Skeletal muscle tissue (tissue), 4 donors: ENCODE measurements around the gene GUCY1A2. TPM values are rescaled to one million over a fixed set of nuclear protein-coding genes. Genes with fewer than 3 reads are reported as not detected.

Experiments
- H3K27ac ChIP-seq: one replicate; pipeline ENCODE4 v1.7.0; 2013; ENCODE audit warnings: mild to moderate bottlenecking, low read depth, low read length, inconsistent platforms
- H3K27me3 ChIP-seq, 3 donors: one replicate each; pipeline ENCODE4 v1.7.0; 2013; ENCODE audit warnings: low read length in 3 of 3; ENCODE audit not compliant: control insufficient read depth in 3 of 3, insufficient read depth in 3 of 3
- H3K36me3 ChIP-seq, 3 donors: one replicate each; pipeline ENCODE4 v1.7.0; 2013; ENCODE audit warnings: low read length in 3 of 3; ENCODE audit not compliant: control insufficient read depth in 3 of 3, insufficient read depth in 3 of 3
- H3K4me1 ChIP-seq, 3 donors: one replicate each; pipeline ENCODE4 v1.7.0; 2013; ENCODE audit warnings: low read length in 3 of 3, mild to moderate bottlenecking in 3 of 3; ENCODE audit not compliant: control insufficient read depth in 3 of 3, insufficient read depth in 3 of 3
- H3K4me3 ChIP-seq, 3 donors: one replicate each; pipeline ENCODE4 v1.7.0; 2013; ENCODE audit warnings: low read length in 3 of 3
- H3K9ac ChIP-seq, 3 donors: one replicate each; pipeline ENCODE4 v1.7.0; 2013; ENCODE audit warnings: low read length in 3 of 3, mild to moderate bottlenecking in 3 of 3, moderate library complexity in 2 of 3, low read depth in 1 of 3
- H3K9me3 ChIP-seq, 3 donors: one replicate each; pipeline ENCODE4 v1.7.0; 2013; ENCODE audit warnings: low read length in 3 of 3; ENCODE audit not compliant: control insufficient read depth in 3 of 3
- total RNA-seq: library from RNA; depleted of rRNA; stranded (reverse); fragments of >200 nt; gene quantifications from one replicate; pipeline ENCODE4 v1.2.3, GENCODE V29; 2014
- donor health status: Osteomylitis.

The GUCY1A2 gene
- total RNA-seq, 1 donor from 2014 or later, result 15.7 TPM

DNA sequence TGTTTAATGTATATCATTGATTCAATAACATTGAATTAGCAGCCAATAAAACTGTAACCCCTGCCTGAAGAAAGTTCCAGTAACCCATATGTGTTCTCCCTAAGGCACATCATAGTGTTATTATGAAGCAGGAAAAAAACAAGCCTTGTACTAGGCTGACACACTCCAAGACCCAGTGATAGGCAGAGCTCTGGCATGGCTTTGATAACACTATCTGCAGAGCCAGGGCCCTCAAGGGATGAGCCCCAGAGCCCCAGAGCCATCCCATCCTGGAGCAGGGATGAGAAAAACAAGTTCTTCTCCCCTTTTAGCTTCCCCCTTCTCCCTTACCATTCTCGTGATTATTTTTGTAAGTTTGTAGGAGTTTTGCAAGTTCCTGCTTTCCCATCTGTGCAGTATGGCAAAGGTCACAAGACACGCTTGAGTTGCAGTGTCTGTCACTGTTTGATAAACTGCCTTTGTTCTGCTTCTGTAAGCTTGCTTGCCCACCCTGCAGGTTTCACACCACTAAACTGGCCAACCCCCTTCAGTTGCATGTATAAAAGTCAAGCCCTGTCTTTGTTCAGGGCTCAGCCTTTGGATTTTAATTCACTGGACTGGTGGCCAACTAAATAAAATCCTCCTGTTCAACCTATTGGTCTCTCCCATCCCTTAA lies 22.3 kb upstream of the GUCY1A2 start:
- no peak overlapping the region for H3K9ac ChIP-seq
- H3K27me3 ChIP-seq, result no peaks in the 10 kb centered on the region
- H3K36me3 ChIP-seq, result no peaks in the 10 kb centered on the region
- H3K27ac ChIP-seq, result no peak overlapping the region
- no peaks in the 10 kb centered on the region for H3K4me1 ChIP-seq
- no peak overlapping the region for H3K4me3 ChIP-seq
- H3K9me3 ChIP-seq, result no peaks in the 10 kb centered on the region

DNA sequence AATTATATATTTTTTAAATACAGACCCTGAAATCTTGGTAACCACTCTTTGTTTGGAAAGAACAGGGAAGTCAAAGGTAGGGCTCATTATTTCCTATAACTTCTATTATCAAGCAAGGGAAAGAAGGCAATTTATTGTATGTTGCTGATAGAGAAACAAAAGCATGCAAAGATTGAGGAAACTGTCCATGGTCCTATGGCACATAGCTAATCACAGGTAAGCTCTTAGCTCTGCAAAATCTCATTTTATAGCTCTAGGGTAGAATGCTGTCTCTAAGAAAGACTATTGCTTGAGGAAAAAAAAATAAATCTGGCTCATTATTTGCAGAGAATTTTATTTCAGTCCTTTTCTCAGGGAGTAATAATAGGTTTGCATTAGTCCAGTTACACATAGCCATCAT lies 7.4 kb upstream of the GUCY1A2 start:
- Histone ChIP-seq H3K27ac (no peak overlapping the region), H3K4me1 (no peaks in the 10 kb centered on the region), H3K9me3 (no peaks in the 10 kb centered on the region), H3K27me3 (peaks cover 0 to 3% (median 0%) of the 10 kb centered on the region in 3 donors), H3K4me3 (no peak overlapping the region), H3K36me3 (no peaks in the 10 kb centered on the region), H3K9ac (no peak overlapping the region)

DNA sequence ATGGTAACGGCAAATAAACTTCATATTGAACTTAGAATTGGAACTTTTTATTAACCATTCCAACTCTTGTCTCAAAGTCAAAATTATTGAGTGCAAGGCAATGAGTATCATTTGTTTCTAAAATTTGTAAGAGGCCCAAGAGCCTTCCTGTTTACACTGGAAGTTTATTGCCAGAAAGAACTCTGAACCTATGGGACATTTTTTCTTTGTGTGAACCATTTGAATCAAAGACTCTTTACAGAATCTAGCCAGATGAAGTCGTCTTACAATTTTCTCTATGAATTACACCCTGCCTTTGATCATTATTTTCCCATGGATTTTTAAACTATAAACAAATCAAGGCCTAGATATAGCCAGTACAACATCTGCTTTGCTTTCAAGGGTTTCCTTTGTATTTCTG lies 2.3 kb upstream of the GUCY1A2 start:
- Histone ChIP-seq H3K27ac (no peak overlapping the region), H3K9me3 (no peaks in the 10 kb centered on the region), H3K9ac (no peak overlapping the region), H3K36me3 (no peaks in the 10 kb centered on the region), H3K4me1 (peaks cover 3 to 10% (median 9%) of the 10 kb centered on the region in 3 donors), H3K4me3 (no peak overlapping the region), H3K27me3 (peaks cover 19 to 24% (median 22%) of the 10 kb centered on the region in 3 donors)

DNA sequence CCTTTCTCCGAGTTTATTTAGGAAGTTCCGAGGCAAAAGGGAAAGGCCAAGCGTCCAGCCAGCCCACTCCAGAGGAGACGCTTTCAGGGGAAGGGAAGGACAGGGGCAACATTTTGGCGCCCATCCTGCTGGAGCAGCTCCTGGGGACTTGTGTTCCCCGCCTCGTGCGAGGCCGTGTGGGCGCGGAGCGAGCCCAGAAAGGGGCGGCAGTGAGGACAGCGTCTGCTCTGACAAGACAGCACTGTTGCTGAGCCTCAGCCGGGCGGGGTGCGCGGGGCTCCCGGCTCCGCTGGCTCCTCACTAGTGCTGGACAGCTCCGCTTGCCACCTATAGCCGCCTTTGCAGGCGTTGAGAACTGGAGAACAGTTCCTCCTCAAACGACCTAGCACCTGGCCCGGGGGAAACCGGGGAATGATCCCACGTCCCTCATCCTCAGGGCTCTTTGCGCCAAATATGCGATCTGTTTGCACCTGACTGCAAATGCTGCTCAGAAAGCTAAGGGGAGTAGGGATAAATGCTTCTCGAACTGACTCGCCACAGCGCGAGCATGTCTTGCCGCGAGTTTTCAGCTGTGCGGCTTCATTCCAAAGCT lies 722 bp upstream of the GUCY1A2 start:
- peak overlapping the region; percentile 57 to 64 (median 58) for H3K4me3 ChIP-seq
- H3K4me1 ChIP-seq, result peaks cover 3 to 10% (median 9%) of the 10 kb centered on the region in 3 donors
- no peak overlapping the region for H3K9ac ChIP-seq
- no peaks in the 10 kb centered on the region for H3K9me3 ChIP-seq
- H3K36me3 ChIP-seq, result no peaks in the 10 kb centered on the region
- peaks cover 19 to 24% (median 22%) of the 10 kb centered on the region in 3 donors for H3K27me3 ChIP-seq
- H3K27ac ChIP-seq, result no peak overlapping the region

- H3K4me3 ChIP-seq, result peak overlapping the region; percentile 43 to 64 (median 61)
- H3K27me3 ChIP-seq, result peaks cover 17 to 24% (median 22%) of the 10 kb centered on the region in 3 donors
- H3K36me3 ChIP-seq, result no peaks in the 10 kb centered on the region
- no peak overlapping the region for H3K27ac ChIP-seq
- no peaks in the 10 kb centered on the region for H3K9me3 ChIP-seq
- H3K4me1 ChIP-seq, result peaks cover 3 to 10% (median 9%) of the 10 kb centered on the region in 3 donors
- H3K9ac ChIP-seq, result peak overlapping the region in 2 of 3 donors; percentile 27 to 45
Observed at GRCh38 chr11:107017433-107018218, 650 bp downstream of the GUCY1A2 start.

DNA sequence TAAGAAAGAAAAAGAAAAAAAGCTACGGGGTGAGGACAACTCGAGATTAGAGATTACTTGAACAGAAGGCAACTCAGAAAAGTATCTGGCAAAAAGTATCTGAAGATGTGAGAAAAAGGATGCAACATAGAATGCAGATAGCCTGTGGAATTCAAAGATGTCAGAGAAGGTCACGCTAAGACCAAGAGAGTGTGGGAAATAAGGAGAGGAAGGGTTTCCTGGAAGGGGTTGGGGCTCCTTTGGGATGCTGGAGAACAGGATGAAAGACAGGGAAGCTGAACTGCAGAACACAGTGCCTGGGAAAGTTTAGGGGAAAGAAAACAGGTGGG lies 1.2 kb downstream of the GUCY1A2 start:
- Histone ChIP-seq H3K9ac (peak overlapping the region in 1 of 3 donors; percentile 27), H3K27me3 (peaks cover 17 to 24% (median 22%) of the 10 kb centered on the region in 3 donors), H3K27ac (no peak overlapping the region), H3K4me1 (peaks cover 3 to 10% (median 9%) of the 10 kb centered on the region in 3 donors), H3K36me3 (no peaks in the 10 kb centered on the region), H3K9me3 (no peaks in the 10 kb centered on the region), H3K4me3 (peak overlapping the region; percentile 36 to 64 (median 61))

- Histone ChIP-seq H3K4me1 (peaks cover 3 to 10% (median 9%) of the 10 kb centered on the region in 3 donors), H3K27me3 (peaks cover 14 to 24% (median 22%) of the 10 kb centered on the region in 3 donors), H3K36me3 (no peaks in the 10 kb centered on the region), H3K4me3 (no peak overlapping the region), H3K27ac (no peak overlapping the region), H3K9me3 (no peaks in the 10 kb centered on the region), H3K9ac (no peak overlapping the region)
Observed at GRCh38 chr11:107014871-107015270, 3.4 kb downstream of the GUCY1A2 start.

- no peak overlapping the region for H3K4me3 ChIP-seq
- no peaks in the 10 kb centered on the region for H3K4me1 ChIP-seq
- no peaks in the 10 kb centered on the region for H3K9me3 ChIP-seq
- no peak overlapping the region for H3K9ac ChIP-seq
- H3K36me3 ChIP-seq, result no peaks in the 10 kb centered on the region
- H3K27ac ChIP-seq, result no peak overlapping the region
- H3K27me3 ChIP-seq, result peaks cover 2 to 10% (median 5%) of the 10 kb centered on the region in 3 donors
Observed at GRCh38 chr11:107011977-107012376, 6.3 kb downstream of the GUCY1A2 start.

- H3K4me3 ChIP-seq, result no peak overlapping the region
- H3K27me3 ChIP-seq, result no peaks in the 10 kb centered on the region
- no peak overlapping the region for H3K9ac ChIP-seq
Observed at GRCh38 chr11:107009190-107009589, 9.1 kb downstream of the GUCY1A2 start.

More at GRCh38 chr11:107009190-107009589, 9.1 kb downstream of the GUCY1A2 start:
- Histone ChIP-seq H3K36me3 (no peaks in the 10 kb centered on the region), H3K9me3 (no peaks in the 10 kb centered on the region), H3K4me1 (no peaks in the 10 kb centered on the region), H3K27ac (no peak overlapping the region)
